HCT116 (cell line): Measurements from ENCODE around the gene SLC24A3. TPM values are rescaled to one million over a fixed set of nuclear protein-coding genes. Genes with fewer than 3 reads are reported as not detected.

Experiments
- ATAC-seq: fragments of 200-7000 bp; cut with Tn5 transposase; 2 replicates; pipeline ENCODE4 v1.9.1; 2020; ENCODE audit warnings: mild to moderate bottlenecking, moderate library complexity
- BruUV-seq: library from RNA; stranded (reverse); fragments of 400-500 nt; replicated peaks from 2 replicates; lab custom pipeline; 2021; lab: Mats Ljungman, UMichigan
- CTCF ChIA-PET: fragments of 300-600 bp; sonication (Branson Sonifier 250); formaldehyde crosslinking; loops from one replicate; lab custom pipeline; 2021; ENCODE audit warnings: antibody characterized with exemption; lab: Charles Lee
- POLR2A ChIA-PET: fragments of 300-600, 350-600 bp; sonication (Branson Sonifier 250); formaldehyde crosslinking; loops from one replicate; lab custom pipeline; 2021; ENCODE audit warnings: antibody characterized with exemption; lab: Charles Lee
- RAD21 ChIA-PET, 2 experiments: fragments of 300-600 bp; sonication (Branson Sonifier 250); formaldehyde crosslinking; loops; one replicate each; lab custom pipeline; 2023; ENCODE audit warnings: low total read pairs in 2 of 2; ENCODE audit not compliant: uncharacterized antibody in 2 of 2, unreplicated experiment in 2 of 2, low non-redundant PET in 1 of 2; lab: Charles Lee
- DNase-seq: peaks from one replicate; pipeline ENCODE4 v3.0.0-alpha.2; 2010; ENCODE audit warnings: low read depth, low spot score
- H2AFZ ChIP-seq: fragments of 200-600 bp; shearing (Covaris generic), sonication (generic); 2 replicates; pipeline ENCODE4 v1.6.1; 2017; ENCODE audit warnings: low read depth, mixed run types, mixed read lengths, antibody characterized with exemption, low read length; ENCODE audit not compliant: poor library complexity, severe bottlenecking
- H3K27ac ChIP-seq: 2 replicates; pipeline ENCODE4 v1.5.1; 2012; ENCODE audit warnings: low read depth, low read length
- H3K27me3 ChIP-seq: fragments of 200-600 bp; sonication (generic); 2 replicates; pipeline ENCODE4 v1.6.1; 2016; ENCODE audit warnings: mixed run types, low read length, mixed read lengths; ENCODE audit not compliant: insufficient read depth
- H3K36me3 ChIP-seq, 2 experiments: fragments of 200-500 bp in 1 of 2; fragments of 200-600 bp in 1 of 2; sonication (Bioruptor generic) in 1 of 2; sonication (generic) in 1 of 2; 2 replicates each; pipeline versions ENCODE4 v1.5.1 to v1.6.1; 2014 to 2016; ENCODE audit warnings: low read length in 2 of 2, inconsistent platforms in 1 of 2, mixed read lengths in 1 of 2, mixed run types in 1 of 2; ENCODE audit not compliant: insufficient read depth in 2 of 2, control insufficient read depth in 1 of 2
- H3K4me1 ChIP-seq, 2 experiments: fragments of 200-600 bp in 1 of 2; sonication (generic) in 1 of 2; 2 replicates each; pipeline versions ENCODE4 v1.5.1 to v1.6.1; 2012 to 2017; ENCODE audit warnings: low read length in 2 of 2, inconsistent platforms in 1 of 2, mild to moderate bottlenecking in 1 of 2, mixed read lengths in 1 of 2, mixed run types in 1 of 2, moderate library complexity in 1 of 2; ENCODE audit not compliant: insufficient read depth in 2 of 2, control insufficient read depth in 1 of 2
- H3K4me2 ChIP-seq: fragments of 200-600 bp; sonication (generic); 2 replicates; pipeline ENCODE4 v1.6.1; 2017; ENCODE audit warnings: mixed run types, low read length, mixed read lengths
- H3K4me3 ChIP-seq, 2 experiments: fragments of 200-600 bp in 1 of 2; sonication (generic) in 1 of 2; replicated peaks in 1 of 2; 2 replicates each; pipeline ENCODE4 v1.5.1; 2011 to 2016; ENCODE audit warnings: low read length in 2 of 2, control low read depth in 1 of 2, low read depth in 1 of 2, mild to moderate bottlenecking in 1 of 2, mixed read lengths in 1 of 2, mixed run types in 1 of 2
- H3K79me2 ChIP-seq: fragments of 200-600 bp; sonication (generic); 2 replicates; pipeline ENCODE4 v1.6.1; 2017; ENCODE audit warnings: mild to moderate bottlenecking, mixed run types, low read length, moderate library complexity, mixed read lengths; ENCODE audit not compliant: insufficient read depth
- H3K9ac ChIP-seq: fragments of 200-600 bp; sonication (generic); 2 replicates; pipeline ENCODE4 v1.6.1; 2016; ENCODE audit warnings: low read length, mixed read lengths
- H3K9me2 ChIP-seq: fragments of 200-600 bp; sonication (generic), shearing (Covaris generic); 2 replicates; pipeline ENCODE4 v1.6.1; 2017; ENCODE audit warnings: mixed run types, mild to moderate bottlenecking, moderate library complexity; ENCODE audit not compliant: insufficient read depth
- H3K9me3 ChIP-seq, 2 experiments: fragments of 200-500 bp in 1 of 2; fragments of 200-600 bp in 1 of 2; sonication (Bioruptor generic) in 1 of 2; sonication (generic) in 1 of 2; 2 replicates each; pipeline ENCODE4 v1.6.1; 2014 to 2017; ENCODE audit warnings: low read length in 2 of 2, mixed read lengths in 2 of 2, inconsistent platforms in 1 of 2, low read depth in 1 of 2, mild to moderate bottlenecking in 1 of 2, mixed run types in 1 of 2, moderate library complexity in 1 of 2; ENCODE audit not compliant: control insufficient read depth in 1 of 2, insufficient read depth in 1 of 2
- H4K20me1 ChIP-seq: fragments of 200-600 bp; sonication (generic), shearing (Covaris generic); 2 replicates; pipeline ENCODE4 v1.6.1; 2017; ENCODE audit warnings: mixed run types, mild to moderate bottlenecking, moderate library complexity; ENCODE audit not compliant: insufficient read depth
- ATF3 ChIP-seq: IDR thresholded peaks from 2 replicates; pipeline ENCODE4 v1.6.1; 2012
- CBX3 ChIP-seq: IDR thresholded peaks from 2 replicates; pipeline ENCODE4 v1.6.1; 2012; ENCODE audit warnings: low read depth
- CEBPB ChIP-seq: IDR thresholded peaks from 2 replicates; pipeline ENCODE4 v1.6.1; 2012; ENCODE audit warnings: low read depth
- CTCF ChIP-seq, 3 experiments: fragments of 200-600 bp in 1 of 3; sonication (generic) in 1 of 3; IDR thresholded peaks in 2 of 3; conservative IDR thresholded peaks in 1 of 3; 2 replicates each; pipeline ENCODE4 v1.5.1; 2012 to 2017; ENCODE audit warnings: low read depth in 2 of 3, low read length in 2 of 3, antibody characterized with exemption in 1 of 3, borderline replicate concordance in 1 of 3, control low read depth in 1 of 3, mild to moderate bottlenecking in 1 of 3, mixed read lengths in 1 of 3, mixed run types in 1 of 3, moderate library complexity in 1 of 3; ENCODE audit not compliant: insufficient read depth in 1 of 3
- EGR1 ChIP-seq: IDR thresholded peaks from 2 replicates; pipeline ENCODE4 v1.6.1; 2012; ENCODE audit warnings: low read depth
- ELF1 ChIP-seq: IDR thresholded peaks from 2 replicates; pipeline ENCODE4 v1.6.1; 2012; ENCODE audit warnings: low read depth, borderline replicate concordance
- FOSL1 ChIP-seq: IDR thresholded peaks from 2 replicates; pipeline ENCODE4 v1.6.1; 2012; ENCODE audit warnings: low read depth
- JUND ChIP-seq: IDR thresholded peaks from 2 replicates; pipeline ENCODE4 v1.6.1; 2012
- MAX ChIP-seq: IDR thresholded peaks from 2 replicates; pipeline ENCODE4 v1.6.1; 2012
- POLR2A ChIP-seq: IDR thresholded peaks from 2 replicates; pipeline ENCODE4 v1.7.0; 2011; ENCODE audit warnings: borderline replicate concordance; ENCODE audit not compliant: insufficient read depth, insufficient read length; ENCODE audit errors: extremely low read depth
- POLR2AphosphoS5 ChIP-seq: IDR thresholded peaks from 2 replicates; pipeline ENCODE4 v1.6.1; 2011; ENCODE audit warnings: mild to moderate bottlenecking, low read depth, low read length, moderate library complexity
- RAD21 ChIP-seq: IDR thresholded peaks from 2 replicates; pipeline ENCODE4 v1.6.1; 2012; ENCODE audit warnings: low read depth, mild to moderate bottlenecking
- REST ChIP-seq: IDR thresholded peaks from 2 replicates; pipeline ENCODE4 v1.6.1; 2012; ENCODE audit warnings: low read depth
- SIN3A ChIP-seq: IDR thresholded peaks from 2 replicates; pipeline ENCODE4 v1.6.1; 2012; ENCODE audit warnings: low read depth
- SP1 ChIP-seq: IDR thresholded peaks from 2 replicates; pipeline ENCODE4 v1.6.1; 2012; ENCODE audit warnings: low read depth
- YY1 ChIP-seq: IDR thresholded peaks from 2 replicates; pipeline ENCODE4 v1.6.1; 2011; ENCODE audit warnings: low read length, low read depth, moderate library complexity, mild to moderate bottlenecking; ENCODE audit not compliant: insufficient replicate concordance; ENCODE audit errors: extremely low read depth
- ZBTB33 ChIP-seq: IDR thresholded peaks from 2 replicates; pipeline ENCODE4 v1.6.1; 2011; ENCODE audit warnings: mild to moderate bottlenecking, low read length, moderate library complexity; ENCODE audit not compliant: insufficient replicate concordance; ENCODE audit errors: extremely low read depth
- intact Hi-C: fragments of 100-400 bp; cut with micrococcal nuclease; formaldehyde crosslinking; loops from 2 replicates; pipeline ENCODE4 v1.10.0; 2022
- total RNA-seq: library from RNA; stranded (reverse); gene quantifications from one replicate; pipeline ENCODE4 v1.2.1, GENCODE V29; 2021; ENCODE audit not compliant: unreplicated experiment

SLC24A3 gene
- total RNA-seq, 1 experiment from 2014 or later, result not detected

- BruUV-seq, result no TSS peak
- ChIA-PET POLR2A (no interaction called here), CTCF (interaction anchor here (2.2 kb wide), 1 partner anchor 72 kb away, joined by 6 read pairs; no protein-coding TSS in a partner anchor), RAD21 (no interaction called here)
- intact Hi-C loops, result loop anchor here (5.0 kb wide), 1 partner anchor 72 kb away; no protein-coding TSS in a partner anchor
- no peak for ATAC-seq
- Histone ChIP-seq H3K27me3 (peaks cover 27% of the 10 kb centered on the region; the same call in 1 of the 2 replicates), H3K4me2 (no peak overlapping the region), H3K36me3 (no peaks in the 10 kb centered on the region), H3K4me1 (no peaks in the 10 kb centered on the region), H3K9me3 (no peaks in the 10 kb centered on the region), H3K4me3 (no peak overlapping the region), H2AFZ (no peak overlapping the region), H3K79me2 (no peaks in the 10 kb centered on the region), H3K9ac (no peak overlapping the region), H4K20me1 (no peaks in the 10 kb centered on the region), H3K9me2 (no peaks in the 10 kb centered on the region), H3K27ac (no peak overlapping the region)
- DNase-seq, result no peak
- TF ChIP-seq POLR2A (no peak), RAD21 (no peak), REST (no peak), ATF3 (no peak), JUND (no peak), ZBTB33 (no peak), SP1 (no peak), CBX3 (no peak), YY1 (no peak), FOSL1 (no peak), MAX (no peak), EGR1 (no peak), ELF1 (no peak), POLR2AphosphoS5 (no peak), CTCF (IDR thresholded peaks at IDR 0.05 in 2 of 3, conservative IDR thresholded peaks at IDR 0.05 in 1 of 3; ENCODE audit: borderline replicate concordance in 1 of 3, insufficient read depth in 1 of 3, low read depth in 2 of 3, low read length in 2 of 3) (no peak), CEBPB (no peak), SIN3A (no peak)
Observed at GRCh38 chr20:19590382-19590781, 377.9 kb downstream of the SLC24A3 start.
